Breast epithelium (tissue), 3 donors: ENCODE data around the gene MCM5.

Experiments used
- POLR2A ChIP-seq: fragments of 450-650 bp; IDR thresholded peaks from one replicate; pipeline ENCODE4 v1.6.1; 2016; ENCODE audit warnings: antibody characterized with exemption, mild to moderate bottlenecking, moderate library complexity
- POLR2AphosphoS5 ChIP-seq, 3 donors: sonication (generic); formaldehyde crosslinking; IDR thresholded peaks; one replicate each; pipeline ENCODE4 v1.6.1; 2017; ENCODE audit warnings: antibody characterized with exemption in 3 of 3
- TF ChIP-seq, protein P1 (sequence below), 3 donors: fragments of 450-650 bp; IDR thresholded peaks; one replicate each; pipeline ENCODE4 v1.5.1; 2016 to 2017; ENCODE audit warnings: antibody characterized with exemption in 3 of 3, mild to moderate bottlenecking in 3 of 3, moderate library complexity in 3 of 3

DNA sequence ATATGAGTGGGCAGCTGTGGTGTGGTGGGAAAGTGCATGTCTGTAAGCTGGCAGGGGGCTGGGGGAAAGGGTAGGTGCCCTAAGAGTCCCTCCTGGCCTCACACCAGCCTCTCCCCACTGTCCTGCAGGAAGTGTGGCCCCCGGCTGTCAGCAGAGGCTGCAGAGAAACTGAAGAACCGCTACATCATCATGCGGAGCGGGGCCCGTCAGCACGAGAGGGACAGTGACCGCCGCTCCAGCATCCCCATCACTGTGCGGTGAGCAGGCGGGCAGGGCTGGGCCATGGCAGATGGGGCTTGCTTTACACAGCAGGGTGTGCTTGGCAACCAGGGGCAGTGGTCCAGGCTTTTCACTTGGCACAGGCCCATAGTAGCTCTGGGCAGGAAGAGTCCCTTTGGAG lies 19.8 kb downstream of the MCM5 start:
- TF ChIP-seq, protein P1, sequence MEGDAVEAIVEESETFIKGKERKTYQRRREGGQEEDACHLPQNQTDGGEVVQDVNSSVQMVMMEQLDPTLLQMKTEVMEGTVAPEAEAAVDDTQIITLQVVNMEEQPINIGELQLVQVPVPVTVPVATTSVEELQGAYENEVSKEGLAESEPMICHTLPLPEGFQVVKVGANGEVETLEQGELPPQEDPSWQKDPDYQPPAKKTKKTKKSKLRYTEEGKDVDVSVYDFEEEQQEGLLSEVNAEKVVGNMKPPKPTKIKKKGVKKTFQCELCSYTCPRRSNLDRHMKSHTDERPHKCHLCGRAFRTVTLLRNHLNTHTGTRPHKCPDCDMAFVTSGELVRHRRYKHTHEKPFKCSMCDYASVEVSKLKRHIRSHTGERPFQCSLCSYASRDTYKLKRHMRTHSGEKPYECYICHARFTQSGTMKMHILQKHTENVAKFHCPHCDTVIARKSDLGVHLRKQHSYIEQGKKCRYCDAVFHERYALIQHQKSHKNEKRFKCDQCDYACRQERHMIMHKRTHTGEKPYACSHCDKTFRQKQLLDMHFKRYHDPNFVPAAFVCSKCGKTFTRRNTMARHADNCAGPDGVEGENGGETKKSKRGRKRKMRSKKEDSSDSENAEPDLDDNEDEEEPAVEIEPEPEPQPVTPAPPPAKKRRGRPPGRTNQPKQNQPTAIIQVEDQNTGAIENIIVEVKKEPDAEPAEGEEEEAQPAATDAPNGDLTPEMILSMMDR (IDR thresholded peaks at IDR 0.05) = no peak
- no peak for TF ChIP-seq POLR2AphosphoS5 (IDR thresholded peaks at IDR 0.05)
- no peak for TF ChIP-seq POLR2A
